HG03159 (cell line): ENCODE measurements around the gene NFIA.

ENCODE experiments used
- ATAC-seq: cut with Tn5 transposase; IDR thresholded peaks from one replicate; pipeline ENCODE4 v1.9.1; 2021; ENCODE audit warnings: mild to moderate bottlenecking, moderate library complexity; ENCODE audit not compliant: unreplicated experiment

NFIA gene

DNA sequence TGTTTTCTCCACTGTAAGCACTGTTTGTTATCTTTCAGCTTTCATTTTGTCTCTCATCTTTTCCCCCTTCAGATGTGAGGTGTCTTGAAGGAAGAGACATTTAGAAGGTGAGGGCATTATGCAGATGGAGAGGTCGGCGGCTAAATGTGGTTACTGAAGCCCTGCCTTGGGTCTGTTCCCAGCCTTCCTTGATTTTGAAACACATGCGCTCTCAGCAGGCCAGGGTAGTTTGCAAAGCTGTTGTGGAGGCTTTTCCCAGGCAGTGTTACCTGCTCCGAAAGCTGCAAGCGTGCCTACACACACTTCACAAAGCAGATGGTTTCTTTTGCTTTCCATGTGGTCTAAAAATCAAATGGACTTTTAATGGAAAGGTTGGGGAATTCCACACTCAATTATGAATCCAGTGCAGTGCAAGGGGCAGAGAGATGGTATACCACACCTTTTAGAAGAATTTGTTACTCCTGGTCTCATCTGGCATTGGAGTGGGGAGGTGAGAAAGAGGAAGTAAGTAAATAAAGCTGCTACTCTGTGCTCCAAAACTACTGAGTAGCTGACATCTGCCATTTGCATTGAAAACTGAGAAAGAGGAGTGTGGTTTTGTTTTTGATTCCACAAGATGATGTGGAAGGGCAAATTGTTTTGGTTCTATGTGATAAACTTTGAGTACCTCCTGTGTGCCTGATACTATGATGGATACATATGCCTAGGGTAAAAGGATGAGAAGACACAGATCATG lies 91.9 kb downstream of the NFIA start:
- ATAC-seq = peak; percentile 56

DNA sequence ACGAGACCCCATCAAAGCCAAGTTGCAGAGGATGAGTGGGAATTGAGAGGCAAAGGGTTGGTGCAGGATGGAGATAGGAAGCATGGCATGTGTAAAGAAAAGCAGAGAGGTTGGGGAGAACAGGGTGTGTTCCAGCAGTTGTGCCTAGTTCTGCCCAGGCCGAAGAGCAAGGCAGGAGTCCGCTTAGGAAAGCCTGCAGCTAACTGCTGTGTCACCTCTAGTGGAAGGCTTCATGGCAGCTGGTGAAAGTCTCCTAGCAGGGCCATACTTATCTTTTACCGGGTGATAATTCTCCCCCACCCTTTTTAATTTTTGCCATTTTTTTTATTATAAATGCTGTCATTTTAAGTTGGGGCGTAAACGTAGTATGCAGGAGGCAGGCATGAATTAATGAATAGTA lies 93.6 kb downstream of the NFIA start:
- ATAC-seq = no peak

DNA sequence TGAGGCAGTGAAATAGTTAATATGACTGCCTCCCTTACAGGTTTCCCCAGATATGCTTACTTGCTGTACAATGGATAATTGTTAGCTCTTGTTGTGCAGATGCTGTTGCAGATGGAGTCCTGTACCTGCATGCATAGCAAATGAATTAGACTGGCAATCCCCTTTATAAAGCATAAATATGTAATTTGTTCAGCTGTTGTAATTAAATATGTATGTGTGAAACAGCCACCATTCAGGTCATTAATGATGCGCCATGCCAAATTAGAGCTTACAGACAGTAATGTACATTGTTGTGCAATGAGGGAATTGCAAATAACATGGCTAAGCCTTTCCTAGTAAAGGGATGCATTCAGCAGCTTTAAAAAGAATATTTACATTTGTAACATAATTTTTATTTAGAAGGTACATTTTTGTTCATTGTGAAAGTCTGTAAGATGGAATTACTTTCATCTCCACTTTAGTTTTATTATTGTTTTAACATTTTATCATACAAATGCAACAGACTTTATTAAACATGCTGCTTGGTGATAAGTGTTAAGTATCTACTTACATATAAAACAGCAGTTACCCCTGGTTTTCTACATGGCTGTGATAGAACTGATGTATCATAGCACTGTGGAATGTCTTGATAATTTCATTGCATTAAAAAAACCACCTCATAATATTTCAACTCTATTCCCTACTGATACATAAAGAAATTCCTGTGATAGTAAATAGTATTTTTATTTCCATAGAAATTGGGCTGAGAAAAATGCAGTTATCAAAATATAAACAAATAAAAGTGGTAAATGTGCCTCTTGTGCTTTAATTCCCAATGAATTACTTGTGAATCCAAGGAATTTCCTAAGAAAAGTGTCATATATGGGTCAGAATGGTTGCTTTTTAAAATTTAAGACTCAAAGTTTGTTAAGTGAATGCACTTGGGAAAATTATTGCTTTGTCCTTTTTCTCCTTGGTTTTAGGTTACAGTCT lies 99.0 kb downstream of the NFIA start:
- no peak for ATAC-seq

DNA sequence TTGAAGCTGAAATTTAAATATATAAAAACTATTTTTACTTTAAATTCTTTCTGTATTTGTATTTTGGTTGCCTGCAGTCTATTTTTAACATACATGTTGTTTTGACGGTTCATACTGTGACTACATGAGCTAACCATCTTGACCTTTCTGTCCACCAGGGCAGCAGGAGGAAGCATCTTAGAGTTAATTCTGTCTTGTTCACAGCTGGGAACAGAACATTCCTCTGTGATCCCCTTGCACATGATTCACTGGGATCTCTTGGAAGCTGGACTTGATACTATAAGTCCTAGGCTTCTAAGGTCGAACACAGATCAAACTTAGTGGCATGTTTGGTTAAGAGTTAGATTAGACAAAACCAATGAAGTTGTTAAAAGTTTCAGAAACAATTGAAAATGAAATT lies 99.7 kb downstream of the NFIA start:
- ATAC-seq = no peak

DNA sequence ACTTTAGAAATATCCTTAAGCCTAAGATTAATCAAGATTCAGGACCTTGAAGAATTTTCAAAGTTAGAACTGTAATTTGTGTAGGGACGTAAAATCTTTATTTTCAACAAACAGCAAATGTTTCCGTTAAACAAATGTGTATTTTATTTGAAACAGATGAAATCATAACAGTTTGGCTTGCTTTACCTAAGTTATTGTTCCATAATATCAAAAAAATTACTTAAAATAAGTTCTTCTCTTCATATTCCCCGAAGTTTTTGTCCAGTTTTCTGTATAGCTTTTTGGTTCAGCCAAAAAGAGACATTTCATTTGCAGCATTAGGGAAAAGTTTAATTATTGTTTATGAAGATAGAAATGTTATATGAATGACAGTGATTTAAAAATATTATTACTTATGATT lies 100.1 kb downstream of the NFIA start:
- ATAC-seq = no peak

DNA sequence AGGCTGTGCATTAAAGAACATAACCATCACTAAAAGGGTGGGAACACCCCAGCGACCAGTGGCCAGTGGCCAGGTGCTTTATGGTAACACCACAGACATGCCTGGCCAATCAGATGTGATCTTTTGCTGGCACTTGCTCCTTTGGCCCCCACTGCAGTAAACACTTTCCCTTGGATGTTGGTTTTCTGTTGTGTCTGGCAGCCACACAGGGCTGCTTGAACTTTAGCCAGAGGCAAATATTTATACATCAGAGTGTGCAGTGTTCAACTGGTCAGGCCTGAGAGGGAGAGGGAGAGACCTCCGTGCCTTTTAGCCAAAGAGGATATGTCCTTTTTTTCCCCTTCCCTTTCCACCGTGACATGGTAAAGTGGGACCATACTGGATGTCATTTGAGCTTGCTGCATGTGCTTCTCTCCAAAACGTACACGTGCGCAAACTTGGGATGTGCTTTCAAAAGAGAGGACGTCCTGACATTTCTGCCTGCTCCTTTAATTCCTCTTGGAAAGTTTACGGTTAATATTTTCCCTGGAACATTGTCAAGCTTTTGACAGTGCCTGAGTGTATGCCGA lies 101.2 kb downstream of the NFIA start:
- no peak for ATAC-seq

DNA sequence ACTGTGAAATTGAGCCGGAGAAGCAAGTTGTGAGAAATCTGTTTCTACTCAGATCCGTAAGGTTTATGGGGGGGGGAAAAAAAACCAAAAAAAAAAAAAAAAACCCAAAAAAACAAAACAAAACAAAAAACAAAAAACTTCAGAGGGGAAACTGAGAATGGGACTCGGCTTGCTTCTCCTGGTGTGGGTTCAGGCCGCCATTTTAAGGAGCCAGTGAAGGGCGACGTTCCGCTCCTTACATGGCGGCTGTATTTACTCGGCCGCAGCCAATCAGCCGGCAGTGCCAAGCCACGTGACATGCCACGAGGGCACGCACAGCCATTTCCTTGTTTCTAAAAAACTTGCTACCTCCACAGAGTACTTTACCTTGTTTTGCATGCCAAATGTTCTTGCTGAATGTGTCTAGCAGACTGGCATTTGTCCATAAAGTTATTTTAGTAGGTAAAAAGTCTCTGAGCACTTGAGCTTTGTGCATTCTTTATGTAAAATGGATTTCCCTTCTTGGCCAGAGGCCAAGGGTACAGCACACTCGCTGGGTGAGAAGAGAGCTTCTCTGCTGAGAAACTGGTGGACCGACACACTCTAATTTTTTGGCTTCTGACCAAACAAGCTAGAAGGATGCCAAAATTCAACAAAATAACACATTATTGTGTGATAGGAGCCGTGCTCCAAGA lies 101.8 kb downstream of the NFIA start:
- ATAC-seq = no peak

DNA sequence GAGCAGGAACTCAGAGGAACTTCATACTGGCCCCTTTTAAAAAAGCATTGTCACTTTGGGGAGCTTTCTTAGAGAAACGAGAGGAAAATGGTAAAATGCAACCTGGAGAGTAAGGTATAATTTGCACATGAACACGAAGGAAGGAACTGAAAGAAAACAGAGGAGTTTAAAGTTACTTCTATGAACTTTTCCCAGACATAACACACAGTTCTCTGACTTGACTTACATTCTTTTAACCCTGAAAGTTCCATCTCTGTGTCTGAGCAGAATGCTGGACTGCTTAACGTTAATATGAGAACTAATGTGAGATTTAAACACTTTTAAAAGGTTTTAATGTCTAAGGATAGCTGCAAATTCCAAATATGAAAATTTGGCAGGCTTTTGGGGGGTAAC lies 102.3 kb downstream of the NFIA start:
- no peak for ATAC-seq

DNA sequence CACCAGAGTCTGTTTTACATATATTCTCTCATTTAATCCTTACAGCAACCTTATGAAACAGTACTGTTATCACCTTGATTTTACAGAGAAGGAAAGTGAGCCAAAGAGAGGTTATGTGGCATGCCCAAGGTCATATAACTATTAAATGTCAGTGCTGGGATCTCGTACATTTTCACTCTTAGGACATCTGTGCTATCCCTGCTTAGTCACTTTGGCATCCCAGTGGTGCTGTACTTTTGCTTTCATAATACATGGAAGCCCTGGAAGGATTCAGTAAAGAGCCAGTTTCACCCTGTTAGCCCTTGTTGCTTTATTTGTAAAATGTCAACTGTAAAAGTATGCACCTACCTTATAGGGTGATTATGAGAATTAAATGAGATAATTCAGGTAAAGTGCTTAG lies 104.4 kb downstream of the NFIA start:
- ATAC-seq = no peak

DNA sequence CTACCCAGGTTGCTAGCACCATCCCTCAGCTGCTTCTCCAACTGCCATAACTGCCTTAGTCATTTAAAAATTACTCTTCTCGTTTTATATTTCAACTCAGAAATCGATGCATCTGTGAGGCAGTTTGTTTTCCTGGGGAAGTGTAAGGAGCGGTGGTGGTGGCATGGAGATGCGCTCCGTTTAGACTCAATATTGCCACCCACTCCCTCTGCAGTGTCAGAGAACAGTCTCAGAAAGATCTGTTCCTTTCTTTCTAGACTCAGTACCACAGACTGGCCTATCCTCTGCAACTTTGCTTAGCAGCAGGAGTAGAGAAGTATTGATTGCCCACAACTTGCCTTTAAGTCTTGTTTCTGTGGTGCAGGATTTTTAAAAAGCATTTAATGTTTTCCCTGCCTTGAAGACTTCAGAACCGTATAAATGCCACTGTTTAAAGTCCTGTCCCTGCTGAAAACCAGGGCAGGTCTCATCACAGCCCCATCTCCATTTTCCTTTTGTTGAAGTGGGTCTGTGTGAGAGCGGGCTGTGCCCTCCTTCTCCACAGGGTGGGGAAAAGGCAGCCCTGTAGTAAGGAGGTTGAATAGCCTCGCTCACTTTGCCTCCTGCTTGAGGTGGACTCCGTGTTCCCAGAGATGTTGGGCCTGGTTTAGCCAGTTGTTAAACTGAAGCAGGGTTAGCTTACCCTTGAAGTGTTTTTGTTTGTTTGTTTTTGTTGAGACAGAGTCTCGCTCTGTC lies 105.2 kb downstream of the NFIA start:
- ATAC-seq = no peak

DNA sequence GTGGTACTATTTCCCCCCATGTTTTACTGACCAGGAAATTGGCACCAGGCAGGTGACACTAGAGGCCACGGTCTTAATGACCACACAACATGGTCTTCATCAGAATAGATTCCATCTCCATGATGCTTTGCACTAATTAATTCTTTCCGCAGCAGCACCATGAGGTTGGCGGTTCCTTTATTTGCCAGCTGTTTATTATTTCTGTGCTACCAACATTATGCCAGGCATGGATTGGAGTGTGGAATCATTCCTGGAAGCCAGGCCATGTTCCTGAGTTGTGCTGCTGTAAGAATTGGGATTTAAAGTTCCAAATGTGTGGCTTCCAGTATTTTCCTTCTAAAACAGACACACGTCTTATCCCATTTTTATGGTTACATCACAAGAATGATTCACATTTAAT lies 107.8 kb downstream of the NFIA start:
- no peak for ATAC-seq

DNA sequence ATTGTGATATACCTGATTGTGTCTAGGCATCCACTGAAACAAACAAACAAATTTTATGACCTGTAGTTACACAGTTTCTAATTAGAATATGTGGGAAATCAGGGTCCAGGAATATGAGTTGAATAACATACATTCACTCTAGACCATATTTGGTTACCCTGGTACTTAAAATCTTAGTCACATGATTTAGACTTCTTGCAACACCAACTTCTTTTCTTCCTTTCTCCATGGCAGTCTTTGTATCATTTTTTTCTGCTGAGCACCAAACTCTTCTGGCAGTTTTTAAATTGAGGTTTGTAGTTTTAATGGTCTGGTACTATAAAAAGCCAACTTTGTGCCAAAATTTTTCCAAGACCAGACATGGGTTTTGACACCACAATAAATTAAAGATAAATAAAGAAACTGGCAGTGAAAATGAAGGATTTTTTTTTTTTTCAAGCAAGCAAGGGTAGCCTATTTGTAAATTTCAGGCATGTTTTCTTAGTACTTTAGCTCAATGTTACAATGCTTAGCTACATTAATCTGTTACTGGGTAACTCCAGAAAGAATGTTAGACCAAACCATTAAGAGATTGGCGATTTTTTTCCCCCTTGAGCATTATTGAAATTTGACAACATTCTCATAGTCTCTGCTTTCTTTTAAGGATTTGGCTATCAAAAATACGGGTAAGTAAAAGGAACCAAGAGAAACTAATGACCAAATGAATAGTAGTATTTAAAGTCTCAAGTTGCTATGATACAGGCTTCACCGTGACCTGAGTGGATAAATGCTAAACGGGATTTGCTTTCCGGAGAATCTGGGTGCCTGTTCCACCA lies 108.5 kb downstream of the NFIA start:
- no peak for ATAC-seq

DNA sequence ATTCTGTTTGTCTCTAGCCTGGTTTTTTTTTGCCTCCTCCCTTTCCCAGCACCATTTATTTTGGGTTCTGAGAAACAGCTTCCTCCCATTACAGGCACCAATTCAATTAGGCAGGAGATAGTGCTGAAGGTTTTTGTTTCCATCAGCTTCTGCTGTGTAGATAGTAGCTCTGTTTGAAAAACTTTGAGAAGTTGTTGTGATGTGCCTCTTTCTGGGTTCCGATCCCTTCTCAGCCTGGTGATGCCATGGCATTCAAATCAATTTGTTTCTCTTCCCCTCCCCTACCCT lies 109.0 kb downstream of the NFIA start:
- no peak for ATAC-seq

DNA sequence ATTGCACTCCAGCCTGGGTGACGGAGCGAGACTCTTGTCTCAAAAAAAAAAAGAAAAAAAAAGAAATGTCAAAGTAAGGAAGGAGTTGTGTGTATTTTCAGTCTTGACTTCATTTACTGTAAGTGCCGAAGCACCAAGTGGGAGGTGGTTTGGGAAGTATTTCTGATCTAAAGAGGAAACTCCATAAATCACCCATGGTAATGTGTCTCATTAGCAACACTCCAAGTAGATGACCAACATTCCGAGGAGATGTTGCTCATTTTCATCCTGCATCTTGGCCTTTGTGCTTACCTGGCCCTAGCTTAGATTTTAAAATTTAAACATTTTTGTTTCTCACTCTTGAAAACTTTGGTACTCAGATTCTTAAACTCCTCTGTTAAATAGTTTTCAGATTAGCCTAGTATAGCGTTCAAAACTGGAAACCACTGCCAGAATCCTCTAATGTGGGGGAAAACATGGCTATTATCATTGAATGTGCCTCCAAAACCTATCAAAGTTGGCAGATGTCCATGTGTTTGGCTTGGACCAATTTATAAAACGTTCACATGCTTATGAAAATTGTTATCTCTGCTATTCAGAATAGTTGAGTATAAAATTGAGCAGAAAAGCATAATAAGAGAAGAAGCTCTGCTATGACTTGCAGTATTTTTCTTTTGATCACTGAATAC lies 110.4 kb downstream of the NFIA start:
- ATAC-seq = no peak

DNA sequence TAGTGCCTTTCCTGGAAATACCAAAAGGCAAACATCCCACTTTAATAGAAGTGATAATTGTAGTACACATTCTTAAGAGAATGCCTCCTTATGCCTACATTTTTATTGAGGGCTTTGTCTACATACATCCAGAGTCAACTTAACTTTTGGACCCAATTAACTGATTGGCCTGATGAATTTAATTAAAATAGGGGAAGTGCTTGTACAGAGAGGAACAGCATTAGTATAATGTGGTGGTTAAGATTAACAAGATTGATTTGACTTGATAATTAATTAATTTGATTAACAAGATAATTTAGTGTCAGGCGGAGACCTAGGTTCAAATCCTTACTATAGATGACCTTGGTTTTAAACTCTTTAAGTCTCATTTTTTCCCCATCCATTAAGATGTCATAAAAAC lies 111.4 kb downstream of the NFIA start:
- no peak for ATAC-seq

DNA sequence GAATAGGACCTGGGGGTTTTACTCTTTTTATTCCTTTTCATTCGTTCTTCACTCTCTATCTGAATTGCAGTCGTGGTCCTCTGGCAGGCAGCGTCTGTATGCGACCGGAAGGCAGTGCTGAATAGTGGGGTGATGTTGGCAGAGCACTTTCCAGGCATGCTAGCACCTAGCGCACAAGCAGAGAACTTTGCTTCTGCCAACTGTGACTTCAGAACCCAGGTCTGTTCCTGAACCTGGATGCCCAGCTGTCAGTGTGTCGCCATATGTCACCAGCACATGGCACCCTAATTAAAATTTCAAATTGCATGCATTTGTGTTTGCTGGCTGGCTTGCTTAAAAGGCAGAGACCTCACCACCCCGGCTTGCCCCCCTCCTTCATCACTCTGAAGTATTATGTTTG lies 116.2 kb downstream of the NFIA start:
- no peak for ATAC-seq

DNA sequence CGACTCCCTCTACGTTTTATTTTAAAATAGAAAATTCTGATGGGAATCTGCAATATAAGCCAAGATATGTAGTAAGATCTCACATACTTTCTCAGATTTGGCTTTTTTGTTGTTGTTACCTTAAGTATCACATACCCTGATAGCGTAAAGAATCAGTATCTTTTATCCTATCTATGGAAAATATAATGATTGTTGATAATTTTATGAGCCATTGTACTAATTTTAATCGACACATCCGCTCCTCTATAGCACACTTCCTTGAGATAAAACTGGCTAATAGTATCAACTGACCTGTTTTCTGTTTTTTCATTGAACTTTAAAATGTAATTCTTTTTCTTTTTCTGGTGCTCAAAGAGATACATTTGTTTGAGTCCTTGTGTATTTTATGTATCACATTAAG lies 118.7 kb downstream of the NFIA start:
- ATAC-seq = no peak

DNA sequence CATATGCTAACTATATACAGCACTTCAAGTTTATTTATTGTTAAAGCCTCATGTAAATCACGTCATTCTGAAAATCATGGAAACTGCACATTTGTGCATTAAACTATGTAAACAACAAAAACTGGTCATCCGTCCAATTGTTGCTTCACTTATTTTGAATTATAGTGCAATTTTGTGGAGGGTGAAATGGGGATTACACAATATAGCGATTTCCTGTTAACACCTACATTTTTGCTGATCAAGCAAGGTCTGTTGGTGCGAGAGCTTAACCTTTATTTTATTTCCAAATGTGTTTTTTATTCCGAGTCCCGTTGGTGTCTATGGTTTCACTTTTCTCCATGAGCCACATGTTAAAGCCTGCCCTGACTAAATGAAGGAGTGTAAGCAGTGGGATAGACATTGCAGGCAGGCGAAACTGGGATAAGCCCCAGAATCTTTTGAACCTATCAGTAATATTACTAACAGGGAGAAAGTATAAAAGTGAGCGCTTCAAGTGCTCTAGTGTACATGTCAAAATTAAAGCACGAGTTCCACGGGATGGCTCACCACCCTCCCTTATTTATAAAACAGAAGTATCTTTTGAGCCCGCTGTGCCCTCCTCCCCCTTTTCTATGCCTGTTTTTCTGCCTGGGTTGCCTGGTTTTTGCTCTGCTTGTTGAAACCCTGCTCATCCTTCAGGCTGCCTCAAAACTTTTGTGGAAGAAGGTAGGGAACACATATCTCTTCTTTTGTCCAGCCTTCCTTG lies 120.7 kb downstream of the NFIA start:
- ATAC-seq = no peak

DNA sequence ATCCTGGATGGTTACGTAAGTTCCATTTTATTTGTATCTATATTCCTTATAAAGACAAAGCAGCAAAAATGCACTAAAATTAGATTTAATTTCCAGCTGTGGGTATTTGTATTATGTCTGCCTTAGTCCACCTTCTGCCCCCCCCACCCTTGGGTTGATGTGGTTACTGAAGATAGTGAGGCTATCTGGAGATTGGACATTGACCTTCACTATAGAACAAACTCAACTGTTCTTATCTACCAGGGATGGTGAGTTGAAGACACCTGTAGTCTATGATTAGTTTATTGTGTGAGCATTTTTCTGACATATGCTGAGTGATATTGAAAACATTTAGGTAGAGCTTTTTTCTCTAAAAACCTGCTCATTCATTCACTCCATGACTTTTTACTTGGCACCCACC lies 122.2 kb downstream of the NFIA start:
- no peak for ATAC-seq
